CD4-positive, alpha-beta memory T cell (primary cell): Measurements from ENCODE around the gene ANKS3. TPM values are rescaled to one million over a fixed set of nuclear protein-coding genes. Genes with fewer than 3 reads are reported as not detected.

Experiments
- CTCF ChIA-PET: fragments of 350-600 bp; sonication (Branson Sonifier 250); formaldehyde crosslinking; loops from one replicate; lab custom pipeline; 2021; ENCODE audit warnings: inconsistent platforms; ENCODE audit not compliant: partially characterized antibody; lab: Charles Lee
- POLR2A ChIA-PET: fragments of 350-600 bp; sonication (Branson Sonifier 250); formaldehyde crosslinking; loops from one replicate; lab custom pipeline; 2021; ENCODE audit not compliant: partially characterized antibody; lab: Charles Lee
- DNase-seq, 5 donors: peaks; one replicate each; pipeline versions ENCODE4 v3.0.0 to v3.0.0-alpha.2; 2020 to 2022; ENCODE audit warnings: mixed read lengths in 1 of 5
- H3K27ac ChIP-seq: one replicate; pipeline ENCODE4 v1.7.0; 2013; ENCODE audit warnings: low read depth, low read length
- H3K27me3 ChIP-seq: 2 replicates; pipeline ENCODE4 v1.7.0; 2013; ENCODE audit warnings: mild to moderate bottlenecking, low read length, moderate library complexity; ENCODE audit not compliant: insufficient read depth
- H3K36me3 ChIP-seq: 2 replicates; pipeline ENCODE4 v1.7.0; 2013; ENCODE audit warnings: mild to moderate bottlenecking, low read length, moderate library complexity; ENCODE audit not compliant: insufficient read depth
- H3K4me1 ChIP-seq: 2 replicates; pipeline ENCODE4 v1.7.0; 2013; ENCODE audit warnings: mild to moderate bottlenecking, low read length, moderate library complexity; ENCODE audit not compliant: insufficient read depth
- H3K4me3 ChIP-seq, 2 donors: one replicate each; pipeline ENCODE4 v1.7.0; 2013; ENCODE audit warnings: low read length in 2 of 2, mild to moderate bottlenecking in 1 of 2
- H3K9me3 ChIP-seq, 2 donors: one replicate each; pipeline ENCODE4 v1.7.0; 2013; ENCODE audit warnings: low read length in 2 of 2, control low read depth in 1 of 2; ENCODE audit not compliant: control insufficient read depth in 1 of 2
- H3K27ac Mint-ChIP-seq, 7 donors: one replicate each; pipeline ENCODE4 v1.8.0; 2020 to 2021; ENCODE audit warnings: mixed read lengths in 7 of 7, mild to moderate bottlenecking in 6 of 7, inconsistent platforms in 3 of 7, moderate library complexity in 3 of 7
- H3K27me3 Mint-ChIP-seq, 2 donors: one replicate each; pipeline ENCODE4 v1.8.0; 2020 to 2021; ENCODE audit warnings: mixed read lengths in 2 of 2
- H3K36me3 Mint-ChIP-seq, 2 donors: one replicate each; pipeline ENCODE4 v1.8.0; 2020 to 2021; ENCODE audit warnings: mixed read lengths in 2 of 2, inconsistent platforms in 1 of 2, mild to moderate bottlenecking in 1 of 2
- H3K4me1 Mint-ChIP-seq, 4 donors: one replicate each; pipeline ENCODE4 v1.8.0; 2020 to 2021; ENCODE audit warnings: mixed read lengths in 4 of 4, mild to moderate bottlenecking in 1 of 4
- H3K4me3 Mint-ChIP-seq, 8 donors: one replicate each; pipeline ENCODE4 v1.8.0; 2020 to 2021; ENCODE audit warnings: mixed read lengths in 8 of 8, mild to moderate bottlenecking in 7 of 8, moderate library complexity in 6 of 8, inconsistent platforms in 3 of 8
- H3K9me3 Mint-ChIP-seq, 8 donors: one replicate each; pipeline ENCODE4 v1.8.0; 2020 to 2021; ENCODE audit warnings: mixed read lengths in 8 of 8, mild to moderate bottlenecking in 5 of 8, inconsistent platforms in 3 of 8, moderate library complexity in 1 of 8
- intact Hi-C: fragments of 100-400 bp; cut with micrococcal nuclease; formaldehyde crosslinking; loops from one replicate; pipeline ENCODE4 v1.15.1; 2023
- polyA plus RNA-seq, 2 donors: library from polyadenylated mRNA; unstranded; fragments of 300-500 nt; fragmentation: Illumina TruSeq; gene quantifications; one replicate each; pipeline ENCODE4 v1.2.3, GENCODE V29; 2021
- total RNA-seq, 2 experiments: library from RNA; stranded (reverse); gene quantifications; one replicate each; pipeline ENCODE4 v1.2.3, GENCODE V29; 2021

Gene ANKS3
- total and polyA plus RNA-seq, 4 experiments from 2014 or later = 0.91 to 33.9 (median 17.1) TPM

DNA sequence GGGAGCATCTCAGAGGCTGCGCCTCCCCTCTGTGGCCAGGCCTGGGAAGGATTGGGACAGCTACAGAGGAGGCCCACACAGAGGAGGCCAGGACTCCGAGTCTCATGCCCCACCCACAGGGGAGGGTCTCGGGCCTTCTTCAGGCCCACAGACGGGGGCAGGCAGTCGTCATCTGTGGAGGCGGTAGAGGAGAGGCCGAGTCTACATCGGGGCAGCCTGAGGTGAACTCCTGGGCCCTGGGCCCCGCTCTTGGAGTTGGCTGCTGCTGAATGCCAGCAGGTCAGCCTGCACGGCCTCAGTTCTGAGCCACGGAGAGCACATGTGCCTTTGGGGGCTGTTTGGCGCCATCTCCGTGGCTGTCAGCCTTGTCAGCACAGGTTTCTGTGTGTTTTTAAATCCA, 48.8 kb downstream of the ANKS3 start:
- Mint-ChIP-seq H3K27me3 (no peaks in the 10 kb centered on the region), H3K4me3 (no peak overlapping the region), H3K27ac (peak overlapping the region in 2 of 7 donors; percentile 13 to 29), H3K36me3 (peaks cover 7 to 21% of the 10 kb centered on the region in 2 donors), H3K9me3 (peaks cover 0 to 1% (median 0%) of the 10 kb centered on the region in 8 donors), H3K4me1 (no peaks in the 10 kb centered on the region)
- Histone ChIP-seq H3K4me1 (no peaks in the 10 kb centered on the region), H3K27me3 (no peaks in the 10 kb centered on the region), H3K27ac (no peak overlapping the region), H3K36me3 (peaks cover 15% of the 10 kb centered on the region), H3K9me3 (no peaks in the 10 kb centered on the region), H3K4me3 (no peak overlapping the region)
- intact Hi-C loops = no loop called here
- ChIA-PET CTCF (no interaction called here), POLR2A (no interaction called here)
- DNase-seq = no peak

DNA sequence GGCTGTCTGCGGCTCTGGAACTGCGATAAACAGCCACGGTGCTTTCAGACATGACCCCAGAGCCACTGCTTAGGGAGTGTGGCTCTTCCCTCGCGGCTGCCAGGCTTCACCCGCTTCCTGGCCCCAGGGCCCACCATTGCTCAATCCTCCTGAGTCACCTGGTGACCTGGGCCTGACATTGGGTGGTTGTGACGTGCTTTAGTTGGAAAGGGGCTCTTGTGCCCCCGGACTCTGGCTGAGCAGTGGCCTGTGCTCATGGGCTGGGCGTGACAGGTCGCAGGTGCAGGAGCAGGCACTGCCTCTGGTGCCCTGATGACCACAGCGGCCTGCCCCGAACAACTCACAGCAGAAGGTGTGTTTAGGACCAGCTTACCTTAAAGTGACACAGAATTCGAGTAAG, 49.3 kb downstream of the ANKS3 start:
- no peaks in the 10 kb centered on the region for H3K27me3 Mint-ChIP-seq
- peak overlapping the region in 1 of 7 donors; percentile 29 for H3K27ac Mint-ChIP-seq
- CTCF ChIA-PET = no interaction called here
- POLR2A ChIA-PET = no interaction called here
- peaks cover 0 to 1% (median 0%) of the 10 kb centered on the region in 8 donors for H3K9me3 Mint-ChIP-seq
- Histone ChIP-seq H3K27me3 (no peaks in the 10 kb centered on the region), H3K27ac (no peak overlapping the region), H3K36me3 (peaks cover 15% of the 10 kb centered on the region), H3K4me3 (no peak overlapping the region), H3K9me3 (no peaks in the 10 kb centered on the region), H3K4me1 (no peaks in the 10 kb centered on the region)
- no peaks in the 10 kb centered on the region for H3K4me1 Mint-ChIP-seq
- intact Hi-C loops = no loop called here
- no peak overlapping the region for H3K4me3 Mint-ChIP-seq
- DNase-seq = no peak
- peaks cover 7 to 21% of the 10 kb centered on the region in 2 donors for H3K36me3 Mint-ChIP-seq

DNA sequence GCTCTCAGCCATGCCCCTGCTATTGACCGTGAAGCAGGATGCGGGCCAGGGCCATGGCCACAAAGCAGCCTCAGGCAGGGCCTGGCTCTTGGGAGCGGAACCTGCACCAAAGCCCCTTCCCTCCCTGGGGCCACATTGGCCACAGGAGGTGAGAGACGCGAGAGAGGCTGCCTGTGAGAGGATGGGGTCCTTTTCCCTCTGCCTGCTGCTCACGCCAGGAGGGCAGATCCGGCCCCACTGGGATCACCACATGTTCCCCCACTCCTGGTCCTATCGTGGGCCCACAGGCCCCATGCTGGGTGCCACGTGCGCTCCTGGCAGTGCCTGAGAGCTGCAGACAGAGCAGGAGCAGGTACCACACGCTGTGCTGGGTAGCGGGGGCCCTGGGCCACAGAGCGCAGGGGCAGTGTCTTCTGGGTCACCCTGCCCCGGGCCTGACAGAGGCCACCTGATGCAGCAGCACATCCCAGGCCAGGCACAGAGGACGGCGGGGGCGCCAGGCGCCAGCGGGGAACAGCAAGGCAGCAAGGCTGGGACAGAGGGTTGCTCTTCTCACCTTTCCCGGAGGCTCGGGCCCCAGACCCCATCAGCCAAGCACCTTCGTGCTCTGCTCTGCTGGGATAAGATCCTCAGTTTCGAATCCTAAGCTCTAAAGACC, 49.9 kb downstream of the ANKS3 start:
- Mint-ChIP-seq H3K36me3 (peaks cover 7 to 21% of the 10 kb centered on the region in 2 donors), H3K4me3 (no peak overlapping the region), H3K27me3 (no peaks in the 10 kb centered on the region), H3K9me3 (peaks cover 0 to 1% (median 0%) of the 10 kb centered on the region in 8 donors), H3K4me1 (no peaks in the 10 kb centered on the region), H3K27ac (no peak overlapping the region)
- H3K4me3 ChIP-seq = no peak overlapping the region
- no peaks in the 10 kb centered on the region for H3K27me3 ChIP-seq
- no peak for DNase-seq
- H3K9me3 ChIP-seq = no peaks in the 10 kb centered on the region
- intact Hi-C loops = no loop called here
- POLR2A ChIA-PET = no interaction called here
- CTCF ChIA-PET = no interaction called here
- peaks cover 15% of the 10 kb centered on the region for H3K36me3 ChIP-seq
- H3K4me1 ChIP-seq = no peaks in the 10 kb centered on the region
- H3K27ac ChIP-seq = no peak overlapping the region

DNA sequence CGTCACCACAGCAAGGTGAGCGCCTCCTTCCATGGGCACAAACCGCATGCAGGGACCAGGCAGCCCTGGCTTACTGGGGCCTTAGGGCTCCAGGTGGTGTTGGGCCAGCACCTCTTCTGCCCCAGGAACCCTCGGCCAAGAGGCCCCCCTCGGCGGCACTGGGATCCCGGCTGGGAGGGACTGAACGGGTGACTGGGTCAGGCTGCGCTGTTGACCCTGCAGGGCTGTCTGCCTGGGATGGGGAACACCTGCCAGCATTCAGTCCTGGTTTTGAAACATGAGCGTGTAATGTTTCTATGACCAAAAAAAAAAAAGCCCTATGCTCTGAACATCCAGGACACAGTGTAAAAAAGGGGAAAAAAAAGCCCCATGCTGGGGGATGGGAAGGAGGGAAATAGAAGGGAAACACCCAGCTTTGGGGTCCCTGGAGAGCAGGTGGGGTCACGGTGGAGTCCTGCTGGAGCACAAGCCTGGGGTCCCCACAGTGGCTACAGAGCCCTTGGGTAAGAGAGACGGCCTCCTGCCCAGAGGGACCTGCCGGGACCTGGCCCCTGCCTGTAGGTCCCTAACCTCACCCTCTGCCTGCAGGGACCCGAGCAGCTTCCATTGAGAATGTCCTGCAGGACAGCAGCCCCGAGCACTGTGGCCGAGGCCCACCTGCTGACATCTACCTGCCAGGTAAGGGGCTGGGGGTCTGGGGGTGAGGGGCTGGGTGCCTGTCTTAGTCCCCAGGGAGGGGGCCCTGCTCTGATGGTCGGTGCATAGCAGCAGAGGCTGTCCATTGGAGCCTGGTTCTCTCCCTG, 50.6 kb downstream of the ANKS3 start:
- intact Hi-C loops = no loop called here
- POLR2A ChIA-PET = interaction anchor here (1.1 to 1.2 kb wide), 2 partner anchors 11 to 145 kb away, joined by 3 read pairs; partner anchors contain the start of gene CDIP1
- no peak overlapping the region for H3K4me3 Mint-ChIP-seq
- peak overlapping the region in 3 of 7 donors; percentile 11 to 56 (median 18) for H3K27ac Mint-ChIP-seq
- H3K27me3 ChIP-seq = no peaks in the 10 kb centered on the region
- H3K9me3 Mint-ChIP-seq = no peaks in the 10 kb centered on the region
- peaks cover 7 to 22% of the 10 kb centered on the region in 2 donors for H3K36me3 Mint-ChIP-seq
- H3K27me3 Mint-ChIP-seq = no peaks in the 10 kb centered on the region
- CTCF ChIA-PET = interaction anchor here (1.7 kb wide), 1 partner anchor 67 kb away, joined by 4 read pairs; no protein-coding TSS in a partner anchor
- peaks cover 0 to under 1% (median 0%) of the 10 kb centered on the region in 4 donors for H3K4me1 Mint-ChIP-seq
- no peaks in the 10 kb centered on the region for H3K9me3 ChIP-seq
- H3K27ac ChIP-seq = no peak overlapping the region
- H3K36me3 ChIP-seq = peaks cover 15% of the 10 kb centered on the region
- no peak for DNase-seq
- no peaks in the 10 kb centered on the region for H3K4me1 ChIP-seq
- H3K4me3 ChIP-seq = no peak overlapping the region

DNA sequence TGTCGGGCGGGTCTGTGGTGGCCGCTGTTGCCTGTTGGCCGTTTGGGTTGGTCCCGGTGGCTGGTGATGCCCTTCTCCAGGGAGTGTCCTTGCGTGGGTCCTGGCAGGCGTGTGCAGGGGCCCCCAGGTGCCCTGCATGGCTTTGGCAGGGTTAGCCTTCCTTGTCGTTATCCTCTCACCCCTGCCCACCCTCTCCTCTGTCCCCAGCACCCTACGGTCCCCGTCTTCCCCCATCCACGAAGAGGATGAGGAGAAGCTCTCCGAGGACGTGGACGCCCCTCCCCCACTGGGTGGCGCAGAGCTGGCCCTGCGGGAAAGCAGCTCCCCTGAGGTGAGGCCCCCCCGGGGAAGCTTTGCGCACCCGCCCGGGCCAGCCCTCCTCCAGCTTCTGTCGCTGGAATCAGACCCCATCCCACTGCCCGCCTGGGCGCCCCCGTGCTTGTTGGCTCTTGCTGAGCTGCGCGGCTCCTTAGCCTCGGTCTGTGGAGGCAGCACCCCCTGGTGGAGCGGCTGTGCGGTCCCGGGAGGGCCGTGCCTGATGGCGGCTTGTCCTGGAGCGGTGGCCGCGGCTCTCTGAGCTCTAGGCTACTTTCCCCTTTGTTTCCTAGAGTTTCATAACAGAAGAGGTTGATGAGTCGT, 51.3 kb downstream of the ANKS3 start:
- Histone ChIP-seq H3K9me3 (no peaks in the 10 kb centered on the region), H3K4me3 (no peak overlapping the region), H3K4me1 (no peaks in the 10 kb centered on the region), H3K27ac (no peak overlapping the region), H3K27me3 (no peaks in the 10 kb centered on the region), H3K36me3 (peaks cover 15% of the 10 kb centered on the region)
- Mint-ChIP-seq H3K36me3 (peaks cover 6 to 25% of the 10 kb centered on the region in 2 donors), H3K27me3 (no peaks in the 10 kb centered on the region), H3K9me3 (no peaks in the 10 kb centered on the region), H3K4me1 (peaks cover 4 to 6% (median 4%) of the 10 kb centered on the region in 4 donors), H3K4me3 (no peak overlapping the region), H3K27ac (peak overlapping the region in 2 of 7 donors; percentile 11 to 56)
- intact Hi-C loops = no loop called here
- POLR2A ChIA-PET = interaction anchor here (1.1 to 1.2 kb wide), 2 partner anchors 11 to 145 kb away, joined by 3 read pairs; partner anchors contain the start of gene CDIP1
- peak in 1 of 5 donors; percentile 31 for DNase-seq
- CTCF ChIA-PET = interaction anchor here (1.7 kb wide), 1 partner anchor 66 kb away, joined by 4 read pairs; no protein-coding TSS in a partner anchor

DNA sequence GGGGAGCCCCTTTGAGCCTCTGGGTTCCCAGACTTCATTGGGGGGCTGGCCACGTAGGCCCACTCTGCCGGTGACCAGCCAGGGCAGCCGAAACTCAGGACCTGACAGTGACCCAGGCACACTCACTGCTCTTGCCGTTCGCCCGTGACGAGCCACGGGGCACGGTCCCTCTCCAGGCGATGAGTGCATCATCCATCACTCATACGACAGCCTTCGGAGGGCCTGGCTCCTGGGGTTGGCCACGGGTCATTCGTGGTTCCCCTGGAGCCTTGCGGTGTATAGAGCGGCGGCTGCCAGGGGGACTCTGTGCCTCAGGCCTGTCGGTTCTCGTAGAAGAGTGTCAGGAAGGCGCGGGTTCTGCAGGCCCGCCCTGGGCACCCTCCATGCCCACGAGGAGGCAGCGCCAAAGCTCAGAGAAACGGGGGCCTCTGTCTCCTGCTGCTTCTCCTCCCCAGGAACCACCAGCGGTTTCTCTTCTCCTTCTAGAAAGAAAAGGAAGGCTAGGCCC, 51.9 kb downstream of the ANKS3 start:
- no peak overlapping the region for H3K4me3 ChIP-seq
- no peak overlapping the region for H3K4me3 Mint-ChIP-seq
- peaks cover 4 to 24% of the 10 kb centered on the region in 2 donors for H3K36me3 Mint-ChIP-seq
- H3K27me3 ChIP-seq = no peaks in the 10 kb centered on the region
- POLR2A ChIA-PET = interaction anchor here (1.1 to 1.2 kb wide), 2 partner anchors 12 to 144 kb away, joined by 3 read pairs; partner anchors contain the start of gene CDIP1
- H3K9me3 ChIP-seq = no peaks in the 10 kb centered on the region
- H3K9me3 Mint-ChIP-seq = no peaks in the 10 kb centered on the region
- CTCF ChIA-PET = interaction anchor here (1.7 kb wide), 1 partner anchor 66 kb away, joined by 4 read pairs; no protein-coding TSS in a partner anchor
- peaks cover 4 to 9% (median 6%) of the 10 kb centered on the region in 4 donors for H3K4me1 Mint-ChIP-seq
- H3K27me3 Mint-ChIP-seq = no peaks in the 10 kb centered on the region
- H3K27ac ChIP-seq = no peak overlapping the region
- H3K4me1 ChIP-seq = peaks cover 2% of the 10 kb centered on the region
- intact Hi-C loops = no loop called here
- H3K36me3 ChIP-seq = peaks cover 15% of the 10 kb centered on the region
- no peak for DNase-seq
- no peak overlapping the region for H3K27ac Mint-ChIP-seq
